ENCODE results near the gene ZNF77. TPM values are rescaled to one million over a fixed set of nuclear protein-coding genes. Genes with fewer than 3 reads are reported as not detected.
"Not testable (repeated sequence)": the region's sequence is repeated elsewhere in the genome, so short reads cannot be mapped to it uniquely, and the experiment has no call there.

The ZNF77 gene
- total RNA-seq, 1 donor from 2014 or later, result 3.7 TPM

GRCh38 chr19:2917275-2918184 lies 27.2 kb downstream of the ZNF77 start:
- no peak for DNase-seq (ENCODE audit: low read depth in 2 of 2)

DNA sequence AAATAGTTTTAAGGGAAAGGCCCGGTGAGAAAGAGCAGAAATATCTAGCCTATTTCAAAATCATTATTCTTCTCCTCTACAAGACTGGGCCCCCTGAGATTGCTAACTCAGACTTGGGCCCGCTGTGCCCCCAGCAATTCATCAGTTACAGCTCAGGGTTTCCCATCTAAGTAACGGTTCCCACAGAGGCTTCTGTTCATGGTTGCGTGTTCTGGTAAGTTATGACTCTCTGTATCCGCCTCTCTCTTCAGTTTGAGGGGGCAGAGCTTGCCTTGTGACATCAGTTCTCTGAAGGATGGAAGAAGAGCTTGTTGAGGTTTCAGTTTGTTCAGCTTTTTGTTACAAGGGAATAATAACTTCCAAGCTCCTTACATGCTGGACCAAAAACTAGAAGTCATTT lies 32.5 kb downstream of the ZNF77 start:
- DNase-seq (ENCODE audit: low read depth in 2 of 2), result no peak

DNA sequence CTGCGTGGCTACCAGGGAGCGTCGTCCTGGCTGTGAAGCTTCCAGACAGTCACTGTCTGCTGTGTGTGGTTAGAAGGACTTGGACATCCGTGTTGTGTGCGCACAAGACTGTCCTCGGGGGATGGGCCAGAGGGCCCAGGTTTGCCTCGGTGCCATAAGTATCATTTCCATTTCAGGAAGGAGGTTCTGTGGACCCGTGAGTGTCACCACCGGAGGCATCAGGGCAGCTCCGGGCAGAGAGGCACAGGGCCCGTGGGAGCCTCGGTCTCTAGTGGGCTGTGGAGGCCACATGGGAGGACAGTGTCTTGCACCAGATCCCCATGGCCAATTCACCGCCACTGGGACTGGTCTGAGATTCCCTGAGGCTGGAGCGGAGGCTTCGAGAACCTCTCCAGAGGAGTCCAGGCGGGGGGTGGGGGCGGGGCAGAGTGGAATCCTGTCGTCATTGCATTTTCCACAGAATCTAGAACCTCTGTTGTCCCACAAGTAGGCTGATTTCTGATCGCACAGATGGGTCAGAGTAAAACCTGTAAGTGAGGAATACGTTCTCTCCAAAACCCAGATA lies 38.1 kb downstream of the ZNF77 start:
- DNase-seq (ENCODE audit: low read depth in 2 of 2), result no peak

DNA sequence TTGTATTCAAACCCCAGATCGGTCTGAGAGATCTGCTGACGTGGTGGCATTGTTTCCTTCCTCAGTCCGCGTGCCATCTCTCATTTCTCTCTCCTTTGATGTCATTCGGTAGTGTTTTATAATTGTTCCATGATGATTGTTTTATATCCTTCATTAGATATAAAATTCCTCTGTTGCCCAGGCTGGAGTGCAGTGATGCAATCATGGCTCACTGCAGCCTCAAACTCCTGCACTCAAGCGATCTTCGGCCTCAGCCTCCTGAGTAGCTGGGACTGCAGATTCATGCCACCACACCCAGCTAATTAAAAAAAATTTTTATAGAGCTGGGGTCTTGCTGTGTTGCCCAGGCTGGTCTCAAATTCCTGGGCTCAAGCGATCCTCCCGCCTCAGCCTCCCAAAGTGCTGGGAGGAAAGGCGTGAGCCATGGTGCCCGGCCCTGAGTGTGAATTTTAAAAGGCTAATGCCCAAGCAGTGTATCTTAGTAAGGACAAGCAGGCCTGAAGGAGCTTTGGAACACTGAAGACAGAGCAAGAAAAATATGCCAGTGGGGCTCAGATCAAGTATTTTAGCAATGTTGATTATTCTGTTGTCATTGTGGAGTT lies 38.8 kb downstream of the ZNF77 start:
- DNase-seq (ENCODE audit: low read depth in 2 of 2), result peak in 1 of 2 donors; percentile 45

DNA sequence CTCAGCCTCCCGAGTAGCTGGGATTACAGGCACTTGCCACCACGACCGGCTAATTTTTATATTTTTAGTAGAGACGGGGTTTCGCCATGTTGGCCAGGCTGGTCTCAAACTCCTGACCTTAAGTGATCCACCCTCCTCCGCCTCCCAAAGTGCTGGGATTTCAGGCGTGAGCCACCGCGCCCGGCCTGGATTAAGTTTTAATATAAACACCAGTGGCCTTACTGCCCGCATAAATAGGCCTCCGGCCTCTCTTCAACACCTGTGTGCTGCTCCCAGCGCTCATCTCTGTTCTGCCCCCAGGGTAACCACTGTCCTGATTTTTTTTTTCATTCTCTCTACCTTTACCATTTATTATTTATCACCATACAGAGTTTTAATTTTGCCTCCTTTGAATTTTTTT lies 41.4 kb downstream of the ZNF77 start:
- DNase-seq (ENCODE audit: low read depth in 2 of 2), result not testable (repeated sequence)

DNA sequence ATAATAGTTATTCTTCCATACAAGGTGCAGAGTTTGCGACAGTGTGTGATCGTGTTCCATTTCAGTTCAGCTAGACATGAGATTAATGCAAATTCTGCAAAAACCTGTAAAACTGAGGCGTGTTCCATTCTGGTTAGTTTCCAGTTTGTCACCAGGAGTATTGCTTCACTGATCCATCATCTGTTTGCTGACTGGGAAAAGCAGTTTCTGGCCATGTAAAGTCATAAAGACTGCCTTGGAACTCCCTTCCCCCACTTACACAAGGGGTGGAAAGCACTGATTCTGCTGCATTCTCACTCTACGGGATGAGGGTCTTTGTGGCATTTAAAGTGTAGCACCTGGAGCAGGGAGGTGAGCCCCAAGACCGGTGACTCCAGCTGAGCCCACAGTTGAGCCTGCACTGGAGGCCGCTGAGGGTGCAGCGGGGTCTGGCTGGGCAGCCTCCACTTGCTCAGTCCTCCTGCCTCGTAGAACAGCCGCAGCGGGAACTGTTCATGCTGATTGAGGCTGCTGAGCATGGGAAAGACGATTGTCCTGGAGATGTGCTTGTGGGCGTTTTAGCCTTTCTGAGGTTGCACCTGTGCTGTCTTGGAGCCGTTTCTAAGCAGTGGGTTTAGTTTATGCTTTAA lies 42.1 kb downstream of the ZNF77 start:
- DNase-seq (ENCODE audit: low read depth in 2 of 2), result no peak

GRCh38 chr19:2900296-2901252 lies 44.2 kb downstream of the ZNF77 start, which contains the start of gene ZNF57:
ZNF57 (plus strand) TSS chr19:2900928; CDS start chr19:2901046, 118 bp downstream.
- peak; percentile 98 to 100 for DNase-seq (ENCODE audit: low read depth in 2 of 2)

GRCh38 chr19:2896694-2897093 lies 48.1 kb downstream of the ZNF77 start:
- DNase-seq (ENCODE audit: low read depth in 2 of 2), result no peak

DNA sequence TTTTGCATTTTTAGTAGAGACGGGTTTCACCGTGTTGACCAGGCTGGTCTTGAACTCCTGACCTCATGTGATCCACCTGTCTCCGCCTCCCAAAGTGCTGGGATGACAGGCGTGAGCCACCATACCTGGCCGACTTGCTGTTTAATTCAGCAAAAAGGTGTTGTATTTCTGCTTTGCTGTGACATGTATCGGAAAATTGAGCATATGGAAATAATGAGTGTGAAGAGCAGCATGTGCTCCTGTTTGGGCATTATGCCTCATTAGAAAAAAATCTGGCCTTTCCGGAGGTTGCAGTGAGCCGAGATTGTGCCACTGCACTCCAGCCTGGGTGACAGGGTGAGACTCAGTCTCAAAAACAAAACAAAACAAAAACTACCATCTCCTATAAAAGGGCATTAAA lies 54.2 kb downstream of the ZNF77 start:
- not testable (repeated sequence) for DNase-seq (ENCODE audit: low read depth in 2 of 2)

DNA sequence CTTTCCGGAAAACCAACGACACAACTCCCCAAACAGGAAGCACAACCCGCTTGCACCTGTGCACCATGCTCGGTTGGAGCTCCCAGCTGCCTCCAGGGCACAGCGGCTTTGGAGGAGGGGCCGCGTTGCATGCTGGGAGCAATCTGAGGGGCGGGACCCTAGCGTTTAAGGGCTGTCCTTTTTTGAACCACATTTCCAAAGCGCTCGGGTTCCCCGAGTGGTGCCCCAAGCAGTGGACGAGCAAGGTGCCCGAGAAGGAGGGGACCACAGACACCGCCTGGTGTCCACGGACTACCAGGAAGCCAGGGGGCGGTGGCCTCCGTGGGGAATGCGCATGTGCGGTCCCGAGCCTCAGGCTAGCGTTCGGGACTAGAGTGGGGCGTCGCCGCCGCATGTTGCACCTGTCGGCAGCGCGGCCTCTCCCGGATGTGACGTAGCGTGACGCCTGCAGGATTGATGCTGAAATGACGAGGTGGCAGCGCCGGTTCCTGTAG lies 56.0 kb downstream of the ZNF77 start:
- peak in 1 of 2 donors; percentile 24 for DNase-seq (ENCODE audit: low read depth in 2 of 2)

DNA sequence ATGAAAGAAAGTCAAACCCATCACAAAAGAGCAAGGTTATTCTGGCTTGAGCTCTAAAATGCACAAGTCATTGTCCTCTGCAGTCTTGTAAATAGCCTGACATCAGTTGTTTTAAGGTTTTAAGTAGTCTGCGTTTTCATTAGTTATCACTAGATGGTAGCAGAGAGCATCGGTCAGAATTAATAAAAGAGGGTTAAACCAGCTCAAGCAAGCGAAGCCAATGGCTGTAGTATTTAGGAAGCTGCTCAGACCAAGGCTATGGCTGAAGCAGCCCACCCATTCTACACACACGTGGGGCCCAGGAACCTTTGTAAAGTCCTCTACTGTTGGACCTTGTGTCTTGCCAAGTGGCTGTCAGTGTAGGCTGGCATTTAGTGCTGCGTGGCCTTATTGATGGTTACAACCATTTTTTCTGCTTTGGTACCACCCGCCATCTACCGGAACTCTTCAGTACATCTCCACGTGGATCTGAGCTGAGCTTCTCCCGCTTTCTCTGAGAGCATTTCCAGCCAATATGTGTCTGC lies 57.3 kb downstream of the ZNF77 start:
- DNase-seq (ENCODE audit: low read depth in 2 of 2), result peak; percentile 64 to 73

- no peak for DNase-seq (ENCODE audit: low read depth in 2 of 2)
These were observed 59.0 kb downstream of the ZNF77 start for GRCh38 chr19:2885736-2886135.

- DNase-seq (ENCODE audit: low read depth in 2 of 2), result no peak
These were observed 60.9 kb downstream of the ZNF77 start for GRCh38 chr19:2883686-2884439.

Other genes with a start within 250 kb of the ZNF77 start
- gene GNG7, start 242.3 kb downstream of the ZNF77 start, total RNA-seq, result 0.64 and 1.1 TPM in 2 replicates
- gene DIRAS1, start 223.6 kb downstream of the ZNF77 start, total RNA-seq, result 0.13 TPM in 2 replicates
- gene SLC39A3, start 205.0 kb downstream of the ZNF77 start, total RNA-seq, result 14.2 and 21.7 TPM in 2 replicates
- gene SGTA, start 161.7 kb downstream of the ZNF77 start, total RNA-seq, result 31.6 and 42.2 TPM in 2 replicates
- 60.2 and 64.6 TPM in 2 replicates for gene THOP1, start 159.5 kb downstream of the ZNF77 start, total RNA-seq
- 2.1 and 3.9 TPM in 2 replicates for gene ZNF554, start 125.1 kb downstream of the ZNF77 start, total RNA-seq
- gene ZNF555, start 103.5 kb downstream of the ZNF77 start, total RNA-seq, result 3.1 and 4.4 TPM in 2 replicates
- not detected in 2 replicates for gene ZNF556, start 77.6 kb downstream of the ZNF77 start, total RNA-seq
- gene ZNF57, start 44.0 kb downstream of the ZNF77 start, total RNA-seq, result 3.2 and 3.7 TPM in 2 replicates
- gene TLE6, start 32.6 kb upstream of the ZNF77 start, total RNA-seq, result 0.90 and 2.8 TPM in 2 replicates
- 2.7 and 24.9 TPM in 2 replicates for gene TLE2, start 84.3 kb upstream of the ZNF77 start, total RNA-seq
- 88.1 and 130 TPM in 2 replicates for gene TLE5, start 117.5 kb upstream of the ZNF77 start, total RNA-seq
- 50.3 and 71.7 TPM in 2 replicates for gene GNA11, start 149.4 kb upstream of the ZNF77 start, total RNA-seq
- gene GNA15, start 191.1 kb upstream of the ZNF77 start, total RNA-seq, result 0.13 and 0.63 TPM in 2 replicates
- gene S1PR4, start 233.8 kb upstream of the ZNF77 start, total RNA-seq, result 0.51 and 0.63 TPM in 2 replicates
- gene NCLN, start 241.0 kb upstream of the ZNF77 start, total RNA-seq, result 33.2 and 45.0 TPM in 2 replicates

Data from dermis microvascular lymphatic vessel endothelial cell (primary cell).